Endothelial cell of umbilical vein (primary cell): ENCODE measurements around the gene WDR27. TPM values are rescaled to one million over a fixed set of nuclear protein-coding genes. Genes with fewer than 3 reads are reported as not detected.

Experiments
- BruUV-seq: library from RNA; stranded (reverse); fragments of 400-500 nt; replicated peaks from 2 replicates; lab custom pipeline; 2021; lab: Mats Ljungman, UMichigan
- CTCF ChIA-PET: fragments of 300-600, 350-600 bp; sonication (Branson Sonifier 250); formaldehyde crosslinking; loops from one replicate; lab custom pipeline; 2021; ENCODE audit warnings: antibody characterized with exemption, inconsistent platforms; lab: Charles Lee
- POLR2A ChIA-PET: fragments of 300-600, 350-600 bp; sonication (Branson Sonifier 250); formaldehyde crosslinking; loops from one replicate; lab custom pipeline; 2021; ENCODE audit warnings: antibody characterized with exemption, inconsistent platforms; lab: Charles Lee
- DNase-seq: peaks from one replicate; pipeline ENCODE4 v3.0.0-alpha.2; 2011; ENCODE audit warnings: low read depth, low spot score
- FAIRE-seq: peaks from 2 replicates; lab custom pipeline; 2011; peaks lifted over from hg19 to GRCh38; lab: Jason Lieb, UNC
- H2AFZ ChIP-seq: 2 replicates; pipeline ENCODE4 v1.6.0; 2012; ENCODE audit warnings: low read depth, low read length, control low read depth, inconsistent platforms
- H3K27ac ChIP-seq: 2 replicates; pipeline ENCODE4 v1.5.1; 2011; ENCODE audit warnings: low read depth, mild to moderate bottlenecking, control low read depth, low read length, moderate library complexity; ENCODE audit not compliant: insufficient read depth
- H3K27me3 ChIP-seq, 2 experiments: 2 replicates each; pipeline versions ENCODE4 v1.6.0 to v1.6.1; 2011; ENCODE audit warnings: low read length in 2 of 2, mixed read lengths in 1 of 2; ENCODE audit not compliant: control insufficient read depth in 2 of 2, insufficient read depth in 2 of 2
- H3K36me3 ChIP-seq, 2 experiments: 2 replicates in 1 of 2; 3 replicates in 1 of 2; pipeline ENCODE4 v1.5.1; 2011; ENCODE audit warnings: low read length in 2 of 2, mild to moderate bottlenecking in 1 of 2, moderate library complexity in 1 of 2; ENCODE audit not compliant: control insufficient read depth in 2 of 2, insufficient read depth in 2 of 2; ENCODE audit errors: extremely low read depth in 1 of 2
- H3K4me1 ChIP-seq: 3 replicates; pipeline ENCODE4 v1.5.1; 2011; ENCODE audit warnings: mild to moderate bottlenecking, low read length; ENCODE audit not compliant: control insufficient read depth, insufficient read depth; ENCODE audit errors: extremely low read depth
- H3K4me2 ChIP-seq: 2 replicates; pipeline ENCODE4 v1.6.1; 2011; ENCODE audit warnings: low read length, control low read depth, mixed read lengths; ENCODE audit not compliant: insufficient read depth
- H3K4me3 ChIP-seq, 3 experiments: fragments of 200-600 bp in 1 of 3; sonication (generic), shearing (Covaris generic) in 1 of 3; replicated peaks in 1 of 3; 2 replicates each; pipeline ENCODE4 v1.5.1; 2011 to 2016; ENCODE audit warnings: control low read depth in 3 of 3, low read length in 3 of 3, mild to moderate bottlenecking in 2 of 3, inconsistent platforms in 1 of 3, low read depth in 1 of 3, moderate library complexity in 1 of 3; ENCODE audit not compliant: insufficient read depth in 1 of 3
- H3K79me2 ChIP-seq: 2 replicates; pipeline ENCODE4 v1.6.0; 2012; ENCODE audit warnings: low read length, inconsistent platforms; ENCODE audit not compliant: control insufficient read depth, insufficient read depth
- H3K9ac ChIP-seq: replicated peaks from 2 replicates; pipeline ENCODE3; 2011; ENCODE audit warnings: low read length, control low read depth; ENCODE audit not compliant: insufficient read depth; ENCODE audit errors: extremely low read depth
- H3K9me1 ChIP-seq: replicated peaks from 3 replicates; pipeline ENCODE4 v1.6.0; 2011; ENCODE audit warnings: mild to moderate bottlenecking, low read length; ENCODE audit not compliant: control insufficient read depth, insufficient read depth; ENCODE audit errors: extremely low read depth
- H3K9me3 ChIP-seq: replicated peaks from 2 replicates; pipeline ENCODE4 v1.5.1; 2012; ENCODE audit warnings: low read length, inconsistent platforms; ENCODE audit not compliant: control insufficient read depth, insufficient read depth
- H4K20me1 ChIP-seq: replicated peaks from 2 replicates; pipeline ENCODE3; 2011; ENCODE audit warnings: mild to moderate bottlenecking, low read length; ENCODE audit not compliant: control insufficient read depth, insufficient read depth; ENCODE audit errors: extremely low read depth
- CTCF ChIP-seq, 2 donors: IDR thresholded peaks; 1 replicate in 1 of 2; 2 replicates in 1 of 2; pipeline ENCODE4 v1.5.1; 2011; ENCODE audit warnings: low read length in 2 of 2, mild to moderate bottlenecking in 2 of 2, moderate library complexity in 2 of 2, control low read depth in 1 of 2, inconsistent platforms in 1 of 2, low read depth in 1 of 2; ENCODE audit not compliant: insufficient read depth in 1 of 2; ENCODE audit errors: extremely low read depth in 1 of 2
- FOS ChIP-seq: IDR thresholded peaks from 2 replicates; pipeline ENCODE4 v1.6.1; 2011; ENCODE audit warnings: mild to moderate bottlenecking, low read length, moderate library complexity, borderline replicate concordance; ENCODE audit not compliant: insufficient read depth
- GATA2 ChIP-seq: IDR thresholded peaks from 2 replicates; pipeline ENCODE4 v1.7.0; 2011; ENCODE audit warnings: low read depth, mild to moderate bottlenecking, moderate library complexity, mixed read lengths, low read length; ENCODE audit not compliant: insufficient read length, insufficient read depth
- JUN ChIP-seq: IDR thresholded peaks from 2 replicates; pipeline ENCODE4 v1.6.1; 2011; ENCODE audit warnings: borderline replicate concordance, low read depth; ENCODE audit not compliant: insufficient read length, insufficient read depth
- MAX ChIP-seq: IDR thresholded peaks from 2 replicates; pipeline ENCODE4 v1.6.1; 2011; ENCODE audit not compliant: insufficient read depth, insufficient read length
- MYC ChIP-seq: IDR thresholded peaks from one replicate; pipeline ENCODE4 v1.6.1; 2011; ENCODE audit warnings: mild to moderate bottlenecking, low read depth, low read length
- POLR2AphosphoS5 ChIP-seq: IDR thresholded peaks from 2 replicates; pipeline ENCODE4 v1.6.1; 2012; ENCODE audit warnings: low read depth, mild to moderate bottlenecking, control low read depth, low read length, moderate library complexity; ENCODE audit not compliant: insufficient read depth
- dilution Hi-C: fragments of 300-500 bp; cut with MboI; formaldehyde crosslinking; loops from one replicate; pipeline ENCODE4 v1.15.0; 2019; ENCODE audit warnings: low sequenced_read_pairs; ENCODE audit not compliant: extremely low pct_ligation_motif_present
- intact Hi-C: fragments of 100-400 bp; cut with micrococcal nuclease; formaldehyde crosslinking; loops from one replicate; pipeline ENCODE4 v1.10.0; 2022
- polyA plus RNA-seq, 4 experiments: library from polyadenylated mRNA; depleted of rRNA in 3 of 4; stranded (reverse) in 3 of 4; unstranded in 1 of 4; fragments of >200 nt; gene quantifications; 2 replicates each; pipeline versions ENCODE4 v1.2.1 to v1.2.3, GENCODE V29; 2011 to 2012; ENCODE audit warnings: missing spikeins in 1 of 4
- total RNA-seq: library from RNA; stranded (reverse); gene quantifications from 2 replicates; pipeline ENCODE4 v1.2.3, GENCODE V29; 2021

Gene WDR27
- total and polyA plus RNA-seq, 2 donors (not counting 3 experiments of a cell fraction or from before 2014, with no cell fraction given) = 60.1 to 69.7 TPM

GRCh38 chr6:169589293-169589692 lies 112.5 kb downstream of the WDR27 start:
- no peak overlapping the region for H3K4me3 ChIP-seq
- FAIRE-seq (peak; percentile 35), DNase-seq (peak; percentile 88)
- ChIA-PET CTCF (interaction anchor here (1.0 kb wide), 1 partner anchor 31 kb away, joined by 3 read pairs; no protein-coding TSS in a partner anchor), POLR2A (no interaction called here)
- no peaks in the 10 kb centered on the region for H3K9me3 ChIP-seq
- no peak for TF ChIP-seq JUN
- TF ChIP-seq MYC = no peak
- no peak for TF ChIP-seq CTCF (IDR thresholded peaks at IDR 0.05; ENCODE audit: extremely low read depth in 1 of 2, insufficient read depth in 1 of 2, low read depth in 1 of 2, low read length in 2 of 2)
- H3K79me2 ChIP-seq = no peaks in the 10 kb centered on the region
- no TSS peak for BruUV-seq
- H3K4me2 ChIP-seq = no peak overlapping the region
- no peak overlapping the region for H3K27ac ChIP-seq
- no peaks in the 10 kb centered on the region for H3K27me3 ChIP-seq
- H3K4me1 ChIP-seq = peaks cover 9% of the 10 kb centered on the region
- no peaks in the 10 kb centered on the region for H3K36me3 ChIP-seq
- H3K9ac ChIP-seq = no peak overlapping the region
- no peaks in the 10 kb centered on the region for H4K20me1 ChIP-seq
- intact Hi-C loops = no loop called here
- dilution Hi-C loops = no loop called here
- H3K9me1 ChIP-seq = no peaks in the 10 kb centered on the region
- H2AFZ ChIP-seq = no peak overlapping the region

- Histone ChIP-seq H3K79me2 (no peaks in the 10 kb centered on the region), H3K36me3 (no peaks in the 10 kb centered on the region), H3K27me3 (no peaks in the 10 kb centered on the region), H4K20me1 (no peaks in the 10 kb centered on the region), H3K4me2 (no peak overlapping the region), H3K4me1 (peaks cover 9% of the 10 kb centered on the region), H2AFZ (no peak overlapping the region), H3K9me1 (no peaks in the 10 kb centered on the region), H3K9me3 (no peaks in the 10 kb centered on the region), H3K27ac (no peak overlapping the region), H3K4me3 (no peak overlapping the region), H3K9ac (no peak overlapping the region)
- FAIRE-seq = no peak
- dilution Hi-C loops (no loop called here), intact Hi-C loops (no loop called here)
- ChIA-PET CTCF (no interaction called here), POLR2A (no interaction called here)
- BruUV-seq = no TSS peak
- TF ChIP-seq CTCF (IDR thresholded peaks at IDR 0.05; ENCODE audit: extremely low read depth in 1 of 2, insufficient read depth in 1 of 2, low read depth in 1 of 2, low read length in 2 of 2) = no peak
- TF ChIP-seq FOS = no peak
- no peak for TF ChIP-seq POLR2AphosphoS5
- no peak for TF ChIP-seq MYC
- no peak for TF ChIP-seq JUN
- no peak for TF ChIP-seq GATA2
- TF ChIP-seq MAX = no peak
- no peak for DNase-seq
Measured at GRCh38 chr6:169587975-169588374, 113.9 kb downstream of the WDR27 start.
